KMS-11 (cell line): ENCODE measurements around the gene GDI1.

Source experiments
- H2AFZ ChIP-seq: fragments of 200-600 bp; sonication (generic); 2 replicates; pipeline ENCODE4 v1.6.1; 2016; ENCODE audit warnings: antibody characterized with exemption, mixed run types, low read depth
- H3K27ac ChIP-seq: fragments of 200-600 bp; sonication (generic); 2 replicates; pipeline ENCODE4 v1.6.1; 2016; ENCODE audit warnings: mild to moderate bottlenecking, mixed run types
- H3K27me3 ChIP-seq: fragments of 200-600 bp; sonication (generic); 2 replicates; pipeline ENCODE4 v1.6.1; 2017; ENCODE audit warnings: mild to moderate bottlenecking, low read depth, mixed run types, moderate library complexity; ENCODE audit not compliant: insufficient read depth
- H3K36me3 ChIP-seq: fragments of 200-600 bp; sonication (generic); 2 replicates; pipeline ENCODE4 v1.6.1; 2017; ENCODE audit warnings: mild to moderate bottlenecking, mixed run types; ENCODE audit not compliant: insufficient read depth
- H3K4me1 ChIP-seq: fragments of 200-600 bp; sonication (generic); 2 replicates; pipeline ENCODE4 v1.6.1; 2016; ENCODE audit warnings: mild to moderate bottlenecking, low read depth, mixed run types; ENCODE audit not compliant: poor library complexity, severe bottlenecking
- H3K4me2 ChIP-seq: fragments of 200-600 bp; sonication (generic); 2 replicates; pipeline ENCODE4 v1.7.0; 2016; ENCODE audit warnings: mild to moderate bottlenecking, mixed run types
- H3K4me3 ChIP-seq: fragments of 200-600 bp; sonication (generic); IDR thresholded peaks from 2 replicates; pipeline ENCODE4 v1.6.1; 2017; ENCODE audit warnings: low read depth, low read length, mixed read lengths; ENCODE audit not compliant: insufficient read depth
- H3K79me2 ChIP-seq: fragments of 200-600 bp; sonication (generic); 2 replicates; pipeline ENCODE4 v1.6.1; 2016; ENCODE audit warnings: low read depth, mixed run types; ENCODE audit not compliant: insufficient read depth
- H3K9ac ChIP-seq: fragments of 200-600 bp; sonication (generic); 2 replicates; pipeline ENCODE4 v1.6.1; 2016; ENCODE audit warnings: mild to moderate bottlenecking, mixed run types
- H4K20me1 ChIP-seq: fragments of 200-600 bp; sonication (generic); 2 replicates; pipeline ENCODE4 v1.6.1; 2016; ENCODE audit warnings: mild to moderate bottlenecking, mixed run types; ENCODE audit not compliant: insufficient read depth
- TF ChIP-seq, protein P1 (sequence below): fragments of 200-600 bp; sonication (generic); conservative IDR thresholded peaks from 2 replicates; pipeline ENCODE4 v1.6.1; 2017; ENCODE audit warnings: low read depth, mild to moderate bottlenecking, antibody characterized with exemption, low read length, moderate library complexity, mixed read lengths

Gene GDI1

DNA sequence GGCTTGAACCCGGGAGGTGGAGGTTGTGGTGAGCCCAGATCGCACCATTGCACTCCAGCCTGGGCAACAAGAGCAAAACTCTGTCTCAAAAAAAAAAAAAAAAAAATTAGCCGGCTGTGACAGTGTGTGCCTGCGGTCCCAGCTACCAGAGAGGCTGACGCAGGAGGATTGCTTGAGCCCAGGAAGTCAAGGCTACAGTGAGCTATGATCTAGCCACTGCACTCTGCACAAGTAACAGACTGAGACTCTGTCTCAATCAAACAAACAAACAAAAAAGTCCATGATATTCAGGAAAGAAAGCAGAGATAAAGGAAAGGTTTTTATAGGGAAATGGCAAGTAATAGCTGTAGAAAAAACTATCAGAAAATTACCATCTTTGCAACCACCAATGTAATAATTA lies 44.2 kb downstream of the GDI1 start:
- Histone ChIP-seq H3K27me3 (no peaks in the 10 kb centered on the region), H3K36me3 (no peaks in the 10 kb centered on the region), H3K79me2 (peaks cover 13% of the 10 kb centered on the region; the same call in 1 of the 2 replicates), H3K9ac (no peak overlapping the region), H3K4me1 (peaks cover 11% of the 10 kb centered on the region), H3K4me3 (no peak overlapping the region), H3K27ac (no peak overlapping the region), H4K20me1 (no peaks in the 10 kb centered on the region), H2AFZ (no peak overlapping the region), H3K4me2 (no peak overlapping the region)
- TF ChIP-seq, protein P1, sequence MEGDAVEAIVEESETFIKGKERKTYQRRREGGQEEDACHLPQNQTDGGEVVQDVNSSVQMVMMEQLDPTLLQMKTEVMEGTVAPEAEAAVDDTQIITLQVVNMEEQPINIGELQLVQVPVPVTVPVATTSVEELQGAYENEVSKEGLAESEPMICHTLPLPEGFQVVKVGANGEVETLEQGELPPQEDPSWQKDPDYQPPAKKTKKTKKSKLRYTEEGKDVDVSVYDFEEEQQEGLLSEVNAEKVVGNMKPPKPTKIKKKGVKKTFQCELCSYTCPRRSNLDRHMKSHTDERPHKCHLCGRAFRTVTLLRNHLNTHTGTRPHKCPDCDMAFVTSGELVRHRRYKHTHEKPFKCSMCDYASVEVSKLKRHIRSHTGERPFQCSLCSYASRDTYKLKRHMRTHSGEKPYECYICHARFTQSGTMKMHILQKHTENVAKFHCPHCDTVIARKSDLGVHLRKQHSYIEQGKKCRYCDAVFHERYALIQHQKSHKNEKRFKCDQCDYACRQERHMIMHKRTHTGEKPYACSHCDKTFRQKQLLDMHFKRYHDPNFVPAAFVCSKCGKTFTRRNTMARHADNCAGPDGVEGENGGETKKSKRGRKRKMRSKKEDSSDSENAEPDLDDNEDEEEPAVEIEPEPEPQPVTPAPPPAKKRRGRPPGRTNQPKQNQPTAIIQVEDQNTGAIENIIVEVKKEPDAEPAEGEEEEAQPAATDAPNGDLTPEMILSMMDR, result no peak

GRCh38 chrX:154481911-154482601 lies 45.1 kb downstream of the GDI1 start:
- Histone ChIP-seq H4K20me1 (no peaks in the 10 kb centered on the region), H3K4me2 (no peak overlapping the region), H3K4me1 (peaks cover 11% of the 10 kb centered on the region), H3K79me2 (peaks cover 13% of the 10 kb centered on the region; the same call in 1 of the 2 replicates), H3K4me3 (no peak overlapping the region), H2AFZ (no peak overlapping the region), H3K27ac (no peak overlapping the region), H3K9ac (no peak overlapping the region), H3K27me3 (no peaks in the 10 kb centered on the region), H3K36me3 (no peaks in the 10 kb centered on the region)
- TF ChIP-seq, protein P1, result no peak

- H2AFZ ChIP-seq, result no peak overlapping the region
- no peak overlapping the region for H3K9ac ChIP-seq
- H3K4me3 ChIP-seq, result no peak overlapping the region
- H3K27me3 ChIP-seq, result no peaks in the 10 kb centered on the region
- H3K4me1 ChIP-seq, result peaks cover 11% of the 10 kb centered on the region
- TF ChIP-seq, protein P1, result no peak
- no peaks in the 10 kb centered on the region for H3K36me3 ChIP-seq
- no peak overlapping the region for H3K4me2 ChIP-seq
- no peak overlapping the region for H3K27ac ChIP-seq
- H3K79me2 ChIP-seq, result peaks cover 13% of the 10 kb centered on the region; the same call in 1 of the 2 replicates
- no peaks in the 10 kb centered on the region for H4K20me1 ChIP-seq
Observed at GRCh38 chrX:154482786-154483185, 45.8 kb downstream of the GDI1 start.

- H3K9ac ChIP-seq, result no peak overlapping the region
- peaks cover 11% of the 10 kb centered on the region for H3K4me1 ChIP-seq
- H3K4me2 ChIP-seq, result no peak overlapping the region
- peaks cover 13% of the 10 kb centered on the region; the same call in 1 of the 2 replicates for H3K79me2 ChIP-seq
- H3K4me3 ChIP-seq, result no peak overlapping the region
- TF ChIP-seq, protein P1, result no peak
- H3K36me3 ChIP-seq, result no peaks in the 10 kb centered on the region
- no peaks in the 10 kb centered on the region for H4K20me1 ChIP-seq
- H3K27me3 ChIP-seq, result no peaks in the 10 kb centered on the region
- no peak overlapping the region for H2AFZ ChIP-seq
- no peak overlapping the region for H3K27ac ChIP-seq
Observed at GRCh38 chrX:154483325-154483724, 46.4 kb downstream of the GDI1 start.
